H9 (cell line): ENCODE results near the gene ATAD2B. TPM values are rescaled to one million over a fixed set of nuclear protein-coding genes. Genes with fewer than 3 reads are reported as not detected.

Experiments used
- DNase-seq: peaks from one replicate; pipeline ENCODE4 v3.0.0-alpha.2; 2017
- H2AFZ ChIP-seq: one replicate; pipeline ENCODE4 v1.6.1; 2013; ENCODE audit warnings: mild to moderate bottlenecking, low read length, control low read depth, moderate library complexity
- H2AK5ac ChIP-seq: 2 replicates; pipeline ENCODE4 v1.6.1; 2013; ENCODE audit warnings: low read length, control low read depth, mixed read lengths; ENCODE audit not compliant: insufficient read length
- H2BK120ac ChIP-seq: one replicate; pipeline ENCODE4 v1.6.1; 2013; ENCODE audit warnings: low read depth, mild to moderate bottlenecking, low read length, control low read depth, inconsistent platforms; ENCODE audit not compliant: poor library complexity, severe bottlenecking
- H2BK12ac ChIP-seq: 2 replicates; pipeline ENCODE4 v1.6.1; 2013; ENCODE audit warnings: low read length, control low read depth, mixed read lengths, low read depth; ENCODE audit not compliant: insufficient read length
- H2BK15ac ChIP-seq: 2 replicates; pipeline ENCODE4 v1.6.1; 2013; ENCODE audit warnings: low read depth, low read length, control low read depth
- H2BK20ac ChIP-seq: one replicate; pipeline ENCODE4 v1.6.1; 2013; ENCODE audit warnings: low read depth, mild to moderate bottlenecking, low read length, control low read depth, inconsistent platforms; ENCODE audit not compliant: poor library complexity, severe bottlenecking
- H2BK5ac ChIP-seq: 2 replicates; pipeline ENCODE4 v1.6.1; 2013; ENCODE audit warnings: low read length, control low read depth, mixed read lengths; ENCODE audit not compliant: insufficient read length
- H3K14ac ChIP-seq: 2 replicates; pipeline ENCODE4 v1.6.1; 2013; ENCODE audit warnings: low read length, control low read depth; ENCODE audit not compliant: insufficient read depth
- H3K18ac ChIP-seq: 2 replicates; pipeline ENCODE4 v1.6.1; 2013; ENCODE audit warnings: low read depth, mild to moderate bottlenecking, mixed read lengths, low read length, control low read depth; ENCODE audit not compliant: insufficient read length
- H3K23ac ChIP-seq: 2 replicates; pipeline ENCODE4 v1.6.1; 2013; ENCODE audit warnings: low read length, control low read depth, mixed read lengths, low read depth; ENCODE audit not compliant: insufficient read length
- H3K23me2 ChIP-seq: 2 replicates; pipeline ENCODE4 v1.6.1; 2013; ENCODE audit warnings: low read depth, mild to moderate bottlenecking, mixed read lengths, low read length, control low read depth; ENCODE audit not compliant: insufficient read length, poor library complexity, severe bottlenecking
- H3K27ac ChIP-seq: 2 replicates; pipeline ENCODE4 v1.5.1; 2013; ENCODE audit warnings: low read length, control low read depth, mixed read lengths, low read depth; ENCODE audit not compliant: insufficient read length
- H3K27me3 ChIP-seq: 2 replicates; pipeline ENCODE4 v1.6.1; 2013; ENCODE audit warnings: low read length, control low read depth, inconsistent platforms; ENCODE audit not compliant: insufficient read depth
- H3K4ac ChIP-seq: 2 replicates; pipeline ENCODE4 v1.6.1; 2013; ENCODE audit warnings: low read depth, mild to moderate bottlenecking, control low read depth, inconsistent platforms, low read length, moderate library complexity
- H3K4me1 ChIP-seq: 2 replicates; pipeline ENCODE4 v1.6.1; 2013; ENCODE audit warnings: low read length, control low read depth, inconsistent platforms; ENCODE audit not compliant: insufficient read depth
- H3K4me2 ChIP-seq: 2 replicates; pipeline ENCODE4 v1.6.1; 2013; ENCODE audit warnings: low read length, control low read depth, mixed read lengths; ENCODE audit not compliant: insufficient read length, insufficient read depth
- H3K56ac ChIP-seq: 2 replicates; pipeline ENCODE4 v1.6.1; 2013; ENCODE audit warnings: low read depth, mild to moderate bottlenecking, mixed read lengths, low read length, control low read depth; ENCODE audit not compliant: insufficient read length
- H3K79me1 ChIP-seq: 2 replicates; pipeline ENCODE4 v1.6.1; 2013; ENCODE audit warnings: low read depth, mild to moderate bottlenecking, moderate library complexity, low read length, control low read depth, inconsistent platforms; ENCODE audit not compliant: insufficient read depth, poor library complexity, severe bottlenecking
- H3K79me2 ChIP-seq: 2 replicates; pipeline ENCODE4 v1.6.1; 2013; ENCODE audit warnings: low read length, control low read depth, inconsistent platforms; ENCODE audit not compliant: insufficient read depth
- H3K9ac ChIP-seq: 2 replicates; pipeline ENCODE4 v1.6.1; 2013; ENCODE audit warnings: low read length, control low read depth, mixed read lengths; ENCODE audit not compliant: insufficient read length; ENCODE audit errors: extremely low read depth
- H3K9me3 ChIP-seq: one replicate; pipeline ENCODE4 v1.6.1; 2013; ENCODE audit warnings: low read depth, low read length, inconsistent platforms; ENCODE audit not compliant: control insufficient read depth
- H3T11ph ChIP-seq: one replicate; pipeline ENCODE4 v1.6.1; 2013; ENCODE audit warnings: mild to moderate bottlenecking, low read length, control low read depth, inconsistent platforms
- H4K20me1 ChIP-seq: one replicate; pipeline ENCODE4 v1.6.1; 2013; ENCODE audit not compliant: control insufficient read depth, insufficient read length, insufficient read depth
- H4K5ac ChIP-seq: 2 replicates; pipeline ENCODE4 v1.6.1; 2013; ENCODE audit warnings: low read depth, mild to moderate bottlenecking, mixed read lengths, low read length, control low read depth; ENCODE audit not compliant: insufficient read length
- H4K8ac ChIP-seq: replicated peaks from 2 replicates; pipeline ENCODE4 v1.6.1; 2013; ENCODE audit warnings: low read length, control low read depth, mixed read lengths, low read depth; ENCODE audit not compliant: insufficient read length
- H4K91ac ChIP-seq: 2 replicates; pipeline ENCODE4 v1.6.1; 2013; ENCODE audit warnings: low read depth, mild to moderate bottlenecking, moderate library complexity, mixed read lengths, low read length, control low read depth; ENCODE audit not compliant: insufficient read length
- H3K27ac Mint-ChIP-seq, 3 experiments: 2 replicates in 2 of 3; 3 replicates in 1 of 3; pipeline ENCODE4 v1.8.0; 2020 to 2021; ENCODE audit warnings: mixed read lengths in 3 of 3, mild to moderate bottlenecking in 1 of 3, moderate library complexity in 1 of 3
- H3K27me3 Mint-ChIP-seq: 2 replicates; pipeline ENCODE4 v1.8.0; 2021; ENCODE audit warnings: low read depth, mild to moderate bottlenecking, moderate library complexity, mixed read lengths
- H3K36me3 Mint-ChIP-seq, 3 experiments: 2 replicates in 2 of 3; 3 replicates in 1 of 3; pipeline ENCODE4 v1.8.0; 2020 to 2021; ENCODE audit warnings: low read depth in 3 of 3, mixed read lengths in 3 of 3; ENCODE audit not compliant: insufficient read depth in 1 of 3
- H3K4me1 Mint-ChIP-seq, 2 experiments: 2 replicates each; pipeline ENCODE4 v1.8.0; 2020; ENCODE audit warnings: mixed read lengths in 2 of 2
- H3K4me3 Mint-ChIP-seq, 2 experiments: 2 replicates in 1 of 2; 3 replicates in 1 of 2; pipeline ENCODE4 v1.8.0; 2020 to 2021; ENCODE audit warnings: mild to moderate bottlenecking in 2 of 2, mixed read lengths in 2 of 2, moderate library complexity in 1 of 2
- H3K9me3 Mint-ChIP-seq, 2 experiments: 2 replicates in 1 of 2; 3 replicates in 1 of 2; pipeline ENCODE4 v1.8.0; 2020; ENCODE audit warnings: mild to moderate bottlenecking in 2 of 2, mixed read lengths in 2 of 2, moderate library complexity in 1 of 2
- WGBS: extraction: QIAGEN DNeasy Blood & Tissue Kit; methylation state at CpG from one replicate; pipeline ENCODE4 v1.1.7; 2013; ENCODE audit warnings: missing lambda C conversion rate, low lambda C conversion rate, mixed read lengths; ENCODE audit not compliant: insufficient read length; ENCODE audit errors: extremely low coverage; 5-methylcytosine and 5-hydroxymethylcytosine counted together
- total RNA-seq: library from RNA; stranded (reverse); gene quantifications from 2 replicates; pipeline ENCODE4 v1.2.1, GENCODE V29; 2021
- TF ChIP-seq, protein P1 (sequence below): fragments of 200-600 bp; sonication (generic); conservative IDR thresholded peaks from 3 replicates; pipeline ENCODE4 v1.8.0; 2021; ENCODE audit warnings: antibody characterized with exemption, mild to moderate bottlenecking

ATAD2B gene
- total RNA-seq, 1 experiment from 2014 or later = 21.4 TPM

DNA sequence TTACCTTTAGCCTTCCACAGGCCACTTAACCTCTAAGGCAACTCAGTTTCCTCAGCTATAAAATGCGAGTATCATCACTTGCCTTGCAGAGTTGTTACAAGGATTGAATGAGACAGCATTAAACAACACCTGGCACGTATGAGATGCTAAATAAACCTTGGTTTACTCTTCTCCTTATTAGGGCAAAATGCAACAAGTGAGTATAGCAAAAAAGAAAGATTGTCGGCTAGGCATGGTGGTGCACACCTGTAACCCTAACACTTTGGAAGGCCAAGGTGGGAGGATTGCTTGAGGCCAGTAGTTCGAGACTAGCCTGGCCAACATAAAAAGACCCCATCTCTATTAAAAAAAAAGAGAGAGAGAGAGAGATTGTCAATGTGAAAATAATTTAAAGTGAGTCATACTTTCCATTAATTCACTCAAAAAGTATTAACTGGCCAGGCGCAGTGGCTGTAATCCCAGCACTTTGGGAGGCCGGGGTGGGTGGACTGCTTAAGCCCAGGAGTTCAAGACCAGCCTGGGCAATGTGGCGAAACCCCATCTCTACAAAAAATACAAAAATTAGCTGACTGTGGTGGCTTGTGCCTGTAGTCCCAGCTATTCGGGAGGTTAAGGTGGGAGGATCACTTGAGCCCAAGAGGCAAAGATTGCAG is 8.0 kb downstream of the ATAD2B start:
- peaks cover 0 to 5% (median 0%) of the 10 kb centered on the region in 3 experiments; a peak in 1 of 7 replicates for H3K36me3 Mint-ChIP-seq
- Histone ChIP-seq H2BK12ac (no peak overlapping the region), H4K20me1 (no peaks in the 10 kb centered on the region), H3K27ac (no peak overlapping the region), H3T11ph (no peak overlapping the region), H3K14ac (no peak overlapping the region), H3K79me2 (peaks cover 13% of the 10 kb centered on the region; the same call in 1 of the 2 replicates), H4K8ac (no peak overlapping the region), H3K18ac (no peak overlapping the region), H3K79me1 (no peaks in the 10 kb centered on the region), H3K27me3 (no peaks in the 10 kb centered on the region), H4K5ac (no peak overlapping the region), H2AFZ (no peak overlapping the region), H3K9me3 (no peaks in the 10 kb centered on the region), H2BK5ac (no peak overlapping the region), H2BK15ac (no peak overlapping the region), H2BK120ac (no peak overlapping the region), H2AK5ac (no peak overlapping the region), H3K4me1 (no peaks in the 10 kb centered on the region), H3K56ac (no peak overlapping the region), H3K23me2 (no peaks in the 10 kb centered on the region), H3K4me2 (no peak overlapping the region), H2BK20ac (no peak overlapping the region), H3K4ac (no peak overlapping the region), H3K9ac (no peak overlapping the region), H4K91ac (no peak overlapping the region), H3K23ac (no peak overlapping the region)
- no peak for DNase-seq
- H3K9me3 Mint-ChIP-seq = no peaks in the 10 kb centered on the region
- peaks cover 15% of the 10 kb centered on the region in 2 experiments for H3K4me1 Mint-ChIP-seq
- WGBS = no CpG with 5 or more reads among the region's 8 CpGs
- no peak overlapping the region for H3K4me3 Mint-ChIP-seq
- peak overlapping the region in 1 of 3 experiments; percentile 39; a peak in 2 of 7 replicates for H3K27ac Mint-ChIP-seq
- H3K27me3 Mint-ChIP-seq = no peaks in the 10 kb centered on the region
- TF ChIP-seq, protein P1, sequence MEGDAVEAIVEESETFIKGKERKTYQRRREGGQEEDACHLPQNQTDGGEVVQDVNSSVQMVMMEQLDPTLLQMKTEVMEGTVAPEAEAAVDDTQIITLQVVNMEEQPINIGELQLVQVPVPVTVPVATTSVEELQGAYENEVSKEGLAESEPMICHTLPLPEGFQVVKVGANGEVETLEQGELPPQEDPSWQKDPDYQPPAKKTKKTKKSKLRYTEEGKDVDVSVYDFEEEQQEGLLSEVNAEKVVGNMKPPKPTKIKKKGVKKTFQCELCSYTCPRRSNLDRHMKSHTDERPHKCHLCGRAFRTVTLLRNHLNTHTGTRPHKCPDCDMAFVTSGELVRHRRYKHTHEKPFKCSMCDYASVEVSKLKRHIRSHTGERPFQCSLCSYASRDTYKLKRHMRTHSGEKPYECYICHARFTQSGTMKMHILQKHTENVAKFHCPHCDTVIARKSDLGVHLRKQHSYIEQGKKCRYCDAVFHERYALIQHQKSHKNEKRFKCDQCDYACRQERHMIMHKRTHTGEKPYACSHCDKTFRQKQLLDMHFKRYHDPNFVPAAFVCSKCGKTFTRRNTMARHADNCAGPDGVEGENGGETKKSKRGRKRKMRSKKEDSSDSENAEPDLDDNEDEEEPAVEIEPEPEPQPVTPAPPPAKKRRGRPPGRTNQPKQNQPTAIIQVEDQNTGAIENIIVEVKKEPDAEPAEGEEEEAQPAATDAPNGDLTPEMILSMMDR = no peak
